Measurements from ENCODE around the gene ATG10.

DNA sequence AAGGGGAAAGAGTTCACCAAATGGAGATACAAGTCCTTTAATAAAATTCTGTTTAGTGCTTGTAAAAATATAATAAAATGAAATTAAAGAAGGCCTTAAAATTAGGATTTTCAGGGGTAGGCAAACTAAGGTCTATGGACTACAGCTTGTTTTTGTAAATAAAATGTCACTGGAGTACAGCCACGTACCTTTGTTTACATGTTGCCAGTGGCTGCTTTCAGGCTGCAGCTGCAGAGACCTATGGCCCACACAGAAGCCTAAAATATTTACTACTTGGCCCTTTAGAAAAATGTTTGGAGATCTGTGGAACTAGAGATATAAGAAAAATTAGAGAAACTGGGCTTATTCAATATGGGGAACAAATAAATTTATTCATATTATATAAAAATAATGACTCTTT lies 183.5 kb downstream of the ATG10 start:
- TF ChIP-seq PAX8 (CRISPR knock-in tag; IDR thresholded peaks at IDR 0.05; ENCODE audit: borderline replicate concordance) (no peak), RFX5 (IDR thresholded peaks at IDR 0.05; ENCODE audit: low read depth, low read length) (no peak), ZNF10 (CRISPR knock-in tag; IDR thresholded peaks at IDR 0.05; ENCODE audit: borderline replicate concordance, low read depth) (no peak), ZNF232 (CRISPR knock-in tag; IDR thresholded peaks at IDR 0.05; ENCODE audit: borderline replicate concordance) (no peak), ZNF354B (CRISPR knock-in tag; IDR thresholded peaks at IDR 0.05) (no peak), GFI1 (CRISPR knock-in tag; IDR thresholded peaks at IDR 0.05; ENCODE audit: borderline replicate concordance) (no peak), TAF1 (CRISPR knock-in tag; IDR thresholded peaks at IDR 0.05) (no peak)
